Transverse colon (tissue), 4 donors: ENCODE results near the gene RPL11. TPM values are rescaled to one million over a fixed set of nuclear protein-coding genes. Genes with fewer than 3 reads are reported as not detected.
A peak's percentile ranks its signal among the peaks of the same experiment; 100 is the strongest.

Source experiments
- DNase-seq: peaks from one replicate; pipeline ENCODE4 v3.0.0-alpha.2; 2019
- H3K27ac ChIP-seq, 4 donors: fragments of 200-600 bp; sonication (generic); 2 replicates each; pipeline ENCODE4 v1.5.1; 2016 to 2018; ENCODE audit warnings: inconsistent platforms in 4 of 4
- H3K27me3 ChIP-seq: fragments of 200-600 bp; sonication (generic); 2 replicates; pipeline ENCODE4 v1.5.1; 2017; ENCODE audit warnings: inconsistent platforms
- H3K36me3 ChIP-seq, 4 donors: fragments of 200-600 bp; sonication (generic); 2 replicates each; pipeline ENCODE4 v1.5.1; 2017 to 2019; ENCODE audit warnings: inconsistent platforms in 4 of 4
- H3K4me1 ChIP-seq, 4 donors: fragments of 200-600 bp; sonication (generic); 2 replicates each; pipeline ENCODE4 v1.5.1; 2017 to 2020; ENCODE audit warnings: inconsistent platforms in 4 of 4
- H3K4me3 ChIP-seq, 4 donors: fragments of 200-600 bp; sonication (generic); 1 replicate in 1 of 4; 2 replicates in 3 of 4; pipeline versions ENCODE4 v1.5.1 to v1.6.1; 2017 to 2019; ENCODE audit warnings: inconsistent platforms in 4 of 4
- H3K9me3 ChIP-seq, 2 donors: fragments of 200-600 bp; sonication (generic); 2 replicates each; pipeline ENCODE4 v1.5.1; 2017 to 2019; ENCODE audit warnings: inconsistent platforms in 2 of 2
- CTCF ChIP-seq, 5 experiments: fragments of 200-600 bp in 3 of 5; fragments of 450-650 bp in 2 of 5; sonication (generic) in 3 of 5; IDR thresholded peaks; 1 replicate in 2 of 5; 2 replicates in 3 of 5; pipeline ENCODE4 v1.5.1; 2016 to 2017; ENCODE audit warnings: antibody characterized with exemption in 5 of 5, inconsistent platforms in 3 of 5, mild to moderate bottlenecking in 2 of 5, moderate library complexity in 1 of 5
- EP300 ChIP-seq: sonication (generic); formaldehyde crosslinking; IDR thresholded peaks from one replicate; pipeline ENCODE4 v1.6.1; 2017; ENCODE audit warnings: antibody characterized with exemption, low read depth
- POLR2A ChIP-seq: fragments of 450-650 bp; IDR thresholded peaks from one replicate; pipeline ENCODE4 v1.6.1; 2016; ENCODE audit warnings: antibody characterized with exemption, mild to moderate bottlenecking, moderate library complexity
- POLR2AphosphoS5 ChIP-seq, 3 donors: sonication (generic); formaldehyde crosslinking; IDR thresholded peaks; one replicate each; pipeline ENCODE4 v1.6.1; 2016; ENCODE audit warnings: antibody characterized with exemption in 3 of 3
- WGBS, 2 donors: methylation state at CpG; one replicate each; pipeline ENCODE4 v1.1.5; 2018; ENCODE audit warnings: low coverage in 1 of 2; 5-methylcytosine and 5-hydroxymethylcytosine counted together
- in situ Hi-C, 4 donors: fragments of 200-750 bp; cut with MboI; loops; one replicate each; pipeline versions ENCODE4 v1.15.0 to v1.15.1; 2017; ENCODE audit warnings: low sequenced_read_pairs in 3 of 4, low pct_ligation_motif_present in 1 of 4, low pct_unique_long_range_greater_than_20kb in 1 of 4
- intact Hi-C: fragments of 100-400 bp; cut with DNase I; formaldehyde crosslinking; loops from one replicate; pipeline ENCODE4 v1.15.1; 2023; ENCODE audit warnings: low total_unique reads
- total RNA-seq, 4 donors: library from RNA; depleted of rRNA; stranded (reverse); fragments of >200 nt; gene quantifications; one replicate each; pipeline ENCODE4 v1.1.0, GENCODE V29; 2016

RPL11 gene
- total RNA-seq, 4 donors from 2014 or later, result 382 to 822 (median 494) TPM

GRCh38 chr1:23701996-23702395, 10.4 kb downstream of the RPL11 start:
- Histone ChIP-seq H3K36me3 (peaks cover 0 to 41% (median 10%) of the 10 kb centered on the region in 4 donors), H3K9me3 (no peaks in the 10 kb centered on the region), H3K27ac (no peak overlapping the region), H3K4me3 (no peak overlapping the region), H3K27me3 (no peaks in the 10 kb centered on the region), H3K4me1 (no peaks in the 10 kb centered on the region)
- intact Hi-C loops, result no loop called here
- DNase-seq, result no peak
- in situ Hi-C loops, result no loop called here
- no peak for TF ChIP-seq CTCF (IDR thresholded peaks at IDR 0.05)
- TF ChIP-seq POLR2A, result no peak
- TF ChIP-seq POLR2AphosphoS5 (IDR thresholded peaks at IDR 0.05), result no peak
- TF ChIP-seq EP300, result no peak
- 80 to 100% methylated on average over 2 to 5 of the region's 5 CpGs for WGBS, 2 donors

- 33 to 58% methylated on average over 2 to 6 of the region's 6 CpGs for WGBS, 2 donors
- H3K4me3 ChIP-seq, result no peak overlapping the region
- no peaks in the 10 kb centered on the region for H3K27me3 ChIP-seq
- in situ Hi-C loops (no loop called here), intact Hi-C loops (no loop called here)
- H3K9me3 ChIP-seq, result no peaks in the 10 kb centered on the region
- DNase-seq, result no peak
- no peaks in the 10 kb centered on the region for H3K4me1 ChIP-seq
- no peak for TF ChIP-seq CTCF (IDR thresholded peaks at IDR 0.05)
- no peak for TF ChIP-seq POLR2AphosphoS5 (IDR thresholded peaks at IDR 0.05)
- no peak for TF ChIP-seq POLR2A
- no peak for TF ChIP-seq EP300
- H3K27ac ChIP-seq, result no peak overlapping the region
- peaks cover 0 to 16% (median 5%) of the 10 kb centered on the region in 4 donors for H3K36me3 ChIP-seq
Observed at GRCh38 chr1:23704834-23705495, 13.4 kb downstream of the RPL11 start.

GRCh38 chr1:23709229-23709628, 17.6 kb downstream of the RPL11 start:
- Histone ChIP-seq H3K27me3 (no peaks in the 10 kb centered on the region), H3K4me1 (no peaks in the 10 kb centered on the region), H3K9me3 (no peaks in the 10 kb centered on the region), H3K27ac (no peak overlapping the region), H3K4me3 (no peak overlapping the region), H3K36me3 (no peaks in the 10 kb centered on the region)
- 89 to 93% methylated on average over 3 to 4 of the region's 4 CpGs for WGBS, 2 donors
- no peak for DNase-seq
- TF ChIP-seq CTCF (IDR thresholded peaks at IDR 0.05) (no peak), POLR2AphosphoS5 (IDR thresholded peaks at IDR 0.05) (no peak), POLR2A (no peak), EP300 (no peak)
- in situ Hi-C loops (no loop called here), intact Hi-C loops (no loop called here)

GRCh38 chr1:23718482-23718881, 26.9 kb downstream of the RPL11 start:
- 66 to 78% methylated on average over 2 to 3 of the region's 3 CpGs for WGBS, 2 donors
- Histone ChIP-seq H3K9me3 (no peaks in the 10 kb centered on the region), H3K4me1 (no peaks in the 10 kb centered on the region), H3K27ac (no peak overlapping the region), H3K27me3 (no peaks in the 10 kb centered on the region), H3K36me3 (no peaks in the 10 kb centered on the region), H3K4me3 (no peak overlapping the region)
- intact Hi-C loops, result no loop called here
- TF ChIP-seq EP300 (no peak), CTCF (IDR thresholded peaks at IDR 0.05) (peak; percentile 17 to 44 (median 31))
- DNase-seq, result no peak
- in situ Hi-C loops, result no loop called here
